Omental fat pad (tissue), 4 donors: ENCODE data around the gene DNER. TPM values are rescaled to one million over a fixed set of nuclear protein-coding genes. Genes with fewer than 3 reads are reported as not detected.

Experiments used
- ATAC-seq: fragments of 150-250 bp; one replicate; pipeline ENCODE4 v1.9.1; 2016; ENCODE audit warnings: mild to moderate bottlenecking, moderate library complexity; ENCODE audit not compliant: low FRiP score
- DNase-seq: peaks from one replicate; pipeline ENCODE4 v3.0.0-alpha.2; 2019; ENCODE audit warnings: low spot score
- CTCF ChIP-seq, 3 donors: fragments of 450-650 bp; IDR thresholded peaks; one replicate each; pipeline ENCODE4 v1.5.1; 2016 to 2017; ENCODE audit warnings: antibody characterized with exemption in 3 of 3, mild to moderate bottlenecking in 3 of 3, moderate library complexity in 2 of 3
- total RNA-seq, 4 donors: library from RNA; depleted of rRNA; stranded (reverse); fragments of >200 nt; gene quantifications; one replicate each; pipeline ENCODE4 v1.1.0, GENCODE V29; 2016

The DNER gene
- total RNA-seq, 4 donors from 2014 or later: 3.1 to 12.2 (median 8.7) TPM

DNA sequence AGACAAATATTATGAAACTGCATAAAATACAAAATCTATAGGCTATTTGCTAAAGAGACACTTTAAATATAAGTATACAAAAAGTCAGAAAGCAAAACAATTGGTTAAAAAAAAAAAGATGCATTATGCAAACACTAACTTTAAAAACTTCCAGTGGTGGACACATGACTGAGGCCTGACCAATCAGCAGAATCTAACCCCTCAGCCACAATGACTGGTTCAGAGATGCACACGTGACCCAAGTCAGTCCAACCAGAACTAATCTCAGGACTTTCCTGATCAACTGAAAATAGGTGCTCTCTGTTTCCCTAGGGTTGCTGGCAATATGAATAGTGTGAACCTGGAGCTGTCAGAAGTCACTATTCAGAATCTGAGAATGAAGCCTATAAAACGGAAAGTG lies 22.7 kb downstream of the DNER start:
- no peak for DNase-seq
- ATAC-seq: no peak
- no peak for TF ChIP-seq CTCF (IDR thresholded peaks at IDR 0.05)

GRCh38 chr2:229689307-229689839 lies 25.0 kb downstream of the DNER start:
- TF ChIP-seq CTCF (IDR thresholded peaks at IDR 0.05): no peak
- ATAC-seq (no peak), DNase-seq (no peak)

- DNase-seq (no peak), ATAC-seq (no peak)
- no peak for TF ChIP-seq CTCF (IDR thresholded peaks at IDR 0.05)
These were observed 26.2 kb downstream of the DNER start for GRCh38 chr2:229688141-229688540.

- ATAC-seq: no peak
- DNase-seq: no peak
- no peak for TF ChIP-seq CTCF (IDR thresholded peaks at IDR 0.05)
These were observed 28.0 kb downstream of the DNER start for GRCh38 chr2:229686122-229686919.

GRCh38 chr2:229684942-229685562 lies 29.3 kb downstream of the DNER start:
- no peak for ATAC-seq
- no peak for TF ChIP-seq CTCF (IDR thresholded peaks at IDR 0.05)
- no peak for DNase-seq

GRCh38 chr2:229679393-229680125 lies 34.8 kb downstream of the DNER start:
- ATAC-seq: no peak
- no peak for TF ChIP-seq CTCF (IDR thresholded peaks at IDR 0.05)
- no peak for DNase-seq
